Erythroblast (primary cell): Measurements from ENCODE around the gene OR2W3.

Experiments
- GATA1 ChIP-seq: IDR thresholded peaks from 2 replicates; pipeline ENCODE4 v1.6.1; 2011; ENCODE audit warnings: low read depth, mild to moderate bottlenecking, control low read depth, low read length, moderate library complexity
- POLR2A ChIP-seq: IDR thresholded peaks from 2 replicates; pipeline ENCODE4 v1.6.1; 2011; ENCODE audit warnings: mild to moderate bottlenecking, low read length

GRCh38 chr1:247862756-247863155 is 32.6 kb upstream of the OR2W3 start:
- TF ChIP-seq POLR2A (no peak), GATA1 (no peak)
